HL-60/S4 treated with phorbol 12-myristate 13-acetate at 8.2 ng/mL for 4 days and 3 days (cell line): ENCODE data around the gene LRRC37A.
"Not testable (repeated sequence)": the region's sequence is repeated elsewhere in the genome, so short reads cannot be mapped to it uniquely, and the experiment has no call there.

Experiments used
- in situ Hi-C: fragments of 300-500 bp; cut with MboI; formaldehyde crosslinking; loops from 2 replicates; pipeline ENCODE4 v1.15.0; 2022; ENCODE audit warnings: low sequenced_read_pairs

The LRRC37A gene

DNA sequence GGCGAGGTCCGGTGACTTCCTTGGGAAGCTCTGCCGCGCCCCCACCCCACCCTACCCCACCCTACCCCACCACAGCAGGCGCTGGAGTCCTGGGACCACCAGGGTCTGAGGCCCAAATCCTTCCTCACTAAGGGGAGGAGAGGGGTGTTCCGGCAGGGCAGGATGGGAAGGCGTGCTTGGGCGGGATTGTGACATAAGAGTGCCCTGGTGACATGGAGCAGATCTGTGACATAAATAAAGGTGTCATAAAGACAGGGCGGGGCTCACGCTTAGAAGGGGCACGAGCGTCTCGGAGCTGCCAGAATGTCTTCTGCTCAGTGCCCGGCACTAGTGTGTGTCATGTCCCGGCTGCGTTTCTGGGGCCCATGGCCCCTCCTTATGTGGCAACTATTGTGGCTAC, at the start of gene LRRC37A:
LRRC37A (plus strand) TSS at position 301 of the 400 bp plus-strand sequence; CDS start at position 304, 3 bp downstream.
- in situ Hi-C loops, result not testable (repeated sequence)

DNA sequence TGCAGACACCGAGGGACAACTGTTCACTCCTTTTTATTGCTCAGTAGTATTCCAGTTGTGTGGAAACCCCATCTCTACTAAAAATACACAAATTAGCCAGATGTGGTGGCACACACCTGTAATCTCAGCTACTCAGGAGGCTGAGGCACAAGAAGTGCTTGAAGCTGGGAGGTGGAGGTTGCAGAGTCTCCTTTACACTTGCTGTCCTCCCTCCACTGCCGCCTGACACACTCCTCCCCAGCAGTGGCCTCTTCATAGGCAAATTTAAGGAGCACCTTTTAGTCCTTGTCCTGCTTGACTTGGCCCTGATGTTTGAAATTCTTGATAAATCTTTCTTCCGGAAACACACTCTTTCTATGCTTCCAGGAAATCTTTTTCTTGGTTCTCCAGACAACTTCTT, 45.8 kb upstream of the LRRC37A start:
- in situ Hi-C loops, result not testable (repeated sequence)

- in situ Hi-C loops, result not testable (repeated sequence)
These were observed 42.1 kb upstream of the LRRC37A start for GRCh38 chr17:46252804-46253203.

GRCh38 chr17:46253722-46254121, 41.2 kb upstream of the LRRC37A start:
- in situ Hi-C loops, result not testable (repeated sequence)

GRCh38 chr17:46254215-46254614, 40.7 kb upstream of the LRRC37A start:
- in situ Hi-C loops, result not testable (repeated sequence)

DNA sequence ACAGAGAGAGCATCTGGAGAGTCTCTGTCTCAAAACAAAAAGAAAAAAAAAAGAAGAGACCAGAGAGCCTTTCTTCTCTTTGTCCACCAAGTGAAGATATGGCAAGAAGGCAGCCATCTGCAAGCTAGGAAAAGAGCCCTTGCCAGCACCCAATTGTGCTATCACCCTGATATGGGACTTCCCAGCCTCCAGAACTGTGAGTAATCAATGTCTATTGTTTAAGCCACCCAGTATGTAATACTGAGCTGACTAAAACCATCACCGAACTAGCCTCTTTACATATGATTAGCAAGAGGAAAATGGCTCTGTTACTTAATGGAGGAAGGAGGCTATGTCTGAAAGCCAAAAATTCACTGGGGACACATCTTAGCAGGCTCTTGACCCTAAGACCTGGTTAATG, 38.6 kb upstream of the LRRC37A start:
- in situ Hi-C loops, result not testable (repeated sequence)

DNA sequence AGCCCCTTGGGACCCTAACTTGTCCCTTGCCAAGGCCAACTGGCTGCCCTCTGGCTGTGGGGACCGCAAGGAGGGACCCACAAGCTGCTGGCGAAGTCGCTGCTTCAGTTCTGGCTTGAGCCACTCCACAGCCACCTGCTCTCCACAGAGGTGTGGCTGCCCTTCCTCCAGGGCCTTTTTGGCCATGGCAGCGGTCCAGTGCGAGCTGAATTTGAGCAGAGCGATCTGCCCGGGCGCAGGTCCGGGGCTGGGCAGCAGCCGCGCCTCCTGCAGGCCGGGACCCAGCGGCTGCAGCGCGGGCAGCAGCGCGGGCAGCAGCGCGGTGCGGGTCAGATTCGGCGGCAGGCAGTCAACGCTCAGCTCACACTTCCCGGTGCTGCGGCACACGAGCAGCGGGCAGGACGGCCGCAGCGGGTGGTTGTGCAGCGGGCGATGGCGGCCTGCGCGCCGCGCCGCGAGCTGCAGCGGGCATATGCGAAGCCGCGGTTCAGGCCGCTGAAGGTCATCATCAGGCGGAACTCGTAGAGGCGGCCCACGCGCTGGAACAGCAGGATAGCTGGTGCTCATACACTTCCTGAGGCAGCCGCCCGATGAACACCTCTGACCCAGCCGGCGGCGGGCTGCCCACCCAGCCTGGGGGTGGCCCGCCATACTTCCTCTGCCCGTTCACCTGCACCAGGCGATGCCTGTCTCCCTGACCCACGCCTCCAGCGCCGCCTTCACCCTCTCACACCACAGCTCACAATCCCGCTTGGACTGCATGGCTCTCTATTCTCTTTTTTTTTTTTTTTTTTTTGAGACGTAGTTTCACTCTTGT, 34.9 kb upstream of the LRRC37A start:
- in situ Hi-C loops, result not testable (repeated sequence)

GRCh38 chr17:46262271-46262670, 32.7 kb upstream of the LRRC37A start:
- in situ Hi-C loops, result no loop called here

GRCh38 chr17:46264456-46265198, 30.3 kb upstream of the LRRC37A start:
- in situ Hi-C loops, result no loop called here

GRCh38 chr17:46266063-46266655, 28.8 kb upstream of the LRRC37A start:
- in situ Hi-C loops, result not testable (repeated sequence)

DNA sequence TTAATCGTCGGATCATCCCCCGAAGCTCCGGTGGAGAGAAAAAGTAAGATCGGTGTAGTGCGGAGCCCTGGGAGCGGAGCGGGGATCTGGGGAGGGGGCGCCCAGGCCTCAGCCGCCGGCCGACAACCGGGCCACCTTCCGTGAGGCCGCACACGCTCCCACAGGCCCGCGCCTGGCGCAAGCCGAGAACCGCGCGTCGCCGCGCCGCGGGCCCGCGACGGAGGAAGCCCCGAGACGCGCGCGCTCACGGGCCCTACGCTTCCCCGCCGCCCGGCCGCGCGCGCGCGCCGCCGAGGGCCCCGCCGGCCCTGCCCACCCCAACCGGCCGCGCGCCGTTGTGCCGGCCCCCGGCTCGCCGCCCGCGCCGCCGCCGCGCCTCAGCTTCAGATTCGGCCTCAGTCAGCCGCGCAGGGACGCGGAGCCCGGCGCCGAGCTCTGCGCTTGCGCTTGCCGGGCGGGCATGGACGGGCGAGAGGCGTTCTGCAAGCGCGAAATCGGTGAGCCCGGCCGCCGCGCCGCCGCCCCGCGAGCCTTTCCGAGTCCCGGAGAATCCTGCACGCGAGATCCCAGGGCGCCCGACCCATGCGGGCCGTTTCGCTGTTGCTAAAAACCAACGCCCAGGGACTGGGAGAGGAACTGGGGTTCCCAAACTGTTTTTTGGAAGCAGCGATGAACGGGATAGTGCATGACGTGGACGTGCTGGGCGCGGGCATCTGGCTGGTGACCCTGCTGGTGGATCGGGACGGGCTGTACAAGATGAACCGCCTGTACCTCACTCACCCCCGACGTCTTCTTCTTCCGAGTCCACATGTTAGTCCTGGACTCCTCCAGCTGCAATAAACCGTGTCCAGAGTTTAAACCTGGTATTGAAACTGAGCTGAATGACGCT, 28.0 kb upstream of the LRRC37A start:
- in situ Hi-C loops, result no loop called here

- in situ Hi-C loops, result no loop called here
These were observed 24.9 kb upstream of the LRRC37A start for GRCh38 chr17:46270032-46270431.

DNA sequence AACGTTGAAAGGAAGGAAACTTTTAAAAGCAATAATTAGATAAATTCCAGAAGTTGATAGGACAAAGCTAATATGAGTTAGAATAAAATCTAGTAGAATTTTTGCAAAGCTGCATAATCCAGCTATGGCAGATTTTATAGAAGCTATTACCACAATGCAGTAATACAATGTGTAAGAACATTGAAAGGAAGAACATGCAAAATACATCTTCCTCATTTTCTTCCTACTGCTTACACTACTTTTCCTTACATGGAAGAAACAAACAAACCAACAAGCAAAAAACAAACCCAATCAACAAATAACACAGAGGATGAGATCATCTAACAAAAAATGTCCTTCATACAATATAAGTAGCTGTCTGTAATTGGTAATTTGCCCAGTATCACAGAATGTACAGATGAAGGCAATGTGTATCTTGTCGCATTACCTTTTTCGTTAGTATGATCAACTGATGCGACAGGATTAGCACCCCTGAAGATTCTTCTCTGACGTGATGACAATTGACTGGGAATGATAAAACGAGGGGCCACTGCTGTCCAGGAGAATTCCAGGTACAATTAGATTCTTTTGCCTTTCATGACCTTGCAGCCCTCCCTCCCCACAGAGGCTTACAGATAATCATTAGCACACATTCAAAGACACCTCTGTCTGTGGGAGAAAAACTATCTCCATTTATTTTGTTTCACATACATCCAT, 21.2 kb upstream of the LRRC37A start:
- in situ Hi-C loops, result no loop called here

GRCh38 chr17:46274238-46274637, 20.7 kb upstream of the LRRC37A start:
- in situ Hi-C loops, result no loop called here

DNA sequence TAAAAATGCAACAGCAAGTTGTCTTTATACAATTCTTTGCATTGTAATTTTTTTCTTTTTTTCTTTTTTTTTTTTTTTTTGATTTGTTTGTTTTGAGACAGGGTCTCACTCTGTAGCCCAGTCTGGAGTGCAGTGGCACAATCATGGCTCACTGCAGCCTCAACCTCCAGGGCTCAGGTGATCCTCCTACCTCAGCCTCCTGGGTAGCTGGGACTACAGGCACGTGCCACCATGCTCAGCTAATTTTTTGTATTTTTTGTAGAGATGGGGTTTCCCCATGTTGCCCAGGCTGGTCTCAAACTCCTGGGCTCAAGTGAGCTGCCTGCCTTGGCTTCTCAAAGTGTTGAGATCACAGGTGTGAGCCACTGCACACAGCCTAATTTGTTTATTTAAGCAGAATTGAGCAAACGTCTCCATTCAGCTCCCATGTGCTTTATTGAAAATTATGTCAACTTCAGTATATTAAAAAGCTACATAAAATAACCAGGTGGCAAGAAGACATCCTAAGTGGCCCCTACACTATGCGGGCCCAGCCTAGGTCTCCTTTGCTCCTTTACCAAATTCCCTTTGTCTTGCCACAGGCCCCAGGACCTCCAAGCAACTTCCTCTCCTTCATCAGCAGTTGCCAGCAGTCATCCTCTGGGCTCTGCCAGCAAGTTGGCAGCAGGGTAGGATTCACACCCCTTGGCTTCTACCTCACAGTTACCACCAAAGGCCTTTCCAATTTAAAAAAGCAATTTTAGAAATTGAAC, 18.0 kb upstream of the LRRC37A start:
- in situ Hi-C loops, result not testable (repeated sequence)

- in situ Hi-C loops, result not testable (repeated sequence)
These were observed 13.6 kb upstream of the LRRC37A start for GRCh38 chr17:46281336-46281735.

DNA sequence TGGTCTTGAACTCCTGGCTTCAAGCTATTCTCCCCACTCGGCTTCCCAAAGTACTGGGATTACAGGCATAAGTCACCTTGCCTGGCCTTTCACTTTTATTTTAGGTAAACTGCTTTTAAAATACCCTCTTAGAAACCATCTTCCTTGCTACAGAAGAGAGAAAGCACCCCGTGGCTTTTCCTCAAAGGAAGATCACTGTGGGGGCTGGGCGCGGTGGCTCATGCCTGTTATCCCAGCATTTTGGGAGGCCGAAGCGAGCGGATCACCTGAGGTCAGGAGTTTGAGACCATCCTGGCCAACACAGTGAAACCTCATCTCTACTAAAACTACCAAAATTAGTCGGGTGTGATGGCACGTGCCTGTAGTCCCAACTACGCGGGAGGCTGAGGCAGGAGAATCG, 12.3 kb upstream of the LRRC37A start:
- in situ Hi-C loops, result not testable (repeated sequence)

GRCh38 chr17:46284467-46284866, 10.5 kb upstream of the LRRC37A start:
- in situ Hi-C loops, result not testable (repeated sequence)

DNA sequence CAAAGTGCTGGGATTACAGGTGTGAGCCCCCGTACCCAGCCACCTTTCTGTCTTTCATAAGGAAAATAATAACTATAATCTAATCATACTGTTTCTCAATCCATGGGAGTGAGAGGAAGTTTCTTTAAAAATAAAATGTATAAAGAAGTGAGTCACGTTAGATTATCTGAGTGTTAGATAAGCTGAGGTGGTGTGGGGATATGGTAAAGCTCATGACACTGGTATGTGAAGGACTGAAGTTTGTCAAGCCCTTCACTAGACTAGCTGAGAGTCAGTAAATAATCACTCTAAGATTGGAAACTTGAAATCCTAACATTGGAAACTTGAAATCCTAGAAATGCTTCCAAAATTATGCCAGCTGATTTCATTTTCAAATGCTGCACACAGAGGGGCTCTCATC, 9.4 kb upstream of the LRRC37A start:
- in situ Hi-C loops, result not testable (repeated sequence)
